ENCODE results near the gene CCDC51.

Gene CCDC51

GRCh38 chr3:48472673-48472922, 32.7 kb upstream of the CCDC51 start:
- Histone ChIP-seq H3K4me3 (ENCODE audit: low read depth, low read length) (peak overlapping the region; percentile 90), H3K27ac (peak overlapping the region; percentile 88), H3K27me3 (replicated peaks) (no peaks in the 10 kb centered on the region), H3K36me3 (replicated peaks) (peaks cover 20% of the 10 kb centered on the region)
- peak; percentile 25 for TF ChIP-seq CTCF (IDR thresholded peaks at IDR 0.05; ENCODE audit: low read depth, low read length, missing control alignments)
- no peak for DNase-seq
- in situ Hi-C loops (cut with HindIII; ENCODE audit: low pct_ligation_motif_present, low sequenced_read_pairs): no loop called here

- H3K27me3 ChIP-seq (replicated peaks): no peaks in the 10 kb centered on the region
- no peak overlapping the region for H3K4me3 ChIP-seq (ENCODE audit: low read depth, low read length)
- DNase-seq: no peak
- no peak for TF ChIP-seq CTCF (IDR thresholded peaks at IDR 0.05; ENCODE audit: low read depth, low read length, missing control alignments)
- no peak overlapping the region for H3K27ac ChIP-seq
- H3K36me3 ChIP-seq (replicated peaks): peaks cover 30% of the 10 kb centered on the region
- in situ Hi-C loops (cut with HindIII; ENCODE audit: low pct_ligation_motif_present, low sequenced_read_pairs): no loop called here
These were observed 30.4 kb upstream of the CCDC51 start for GRCh38 chr3:48470286-48470685.

GRCh38 chr3:48469046-48469915, 29.4 kb upstream of the CCDC51 start:
- in situ Hi-C loops (cut with HindIII; ENCODE audit: low pct_ligation_motif_present, low sequenced_read_pairs): no loop called here
- DNase-seq: no peak
- Histone ChIP-seq H3K36me3 (replicated peaks) (peaks cover 30% of the 10 kb centered on the region), H3K4me3 (ENCODE audit: low read depth, low read length) (no peak overlapping the region), H3K27me3 (replicated peaks) (no peaks in the 10 kb centered on the region), H3K27ac (no peak overlapping the region)
- no peak for TF ChIP-seq CTCF (IDR thresholded peaks at IDR 0.05; ENCODE audit: low read depth, low read length, missing control alignments)

DNA sequence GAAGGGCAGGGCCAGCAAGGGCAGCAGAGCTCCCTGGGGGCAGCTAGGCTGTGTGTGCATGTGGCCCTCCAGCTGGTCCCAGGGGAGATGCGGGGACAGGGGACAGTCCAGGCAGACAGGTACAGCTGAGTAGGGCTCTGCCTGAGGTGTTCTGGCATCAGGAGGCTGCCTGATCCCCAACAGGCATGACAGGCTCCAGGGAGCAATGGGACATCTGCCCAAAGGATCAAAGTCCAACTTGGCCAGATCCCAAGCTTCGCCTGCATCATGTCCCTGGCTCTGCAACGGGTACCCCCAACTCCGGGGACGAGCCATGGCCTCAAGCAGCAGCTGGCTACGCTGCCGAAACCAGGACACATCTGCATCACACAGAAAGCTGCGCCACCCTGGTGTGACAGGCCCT, 28.4 kb upstream of the CCDC51 start:
- no peak overlapping the region for H3K27ac ChIP-seq
- in situ Hi-C loops (cut with HindIII; ENCODE audit: low pct_ligation_motif_present, low sequenced_read_pairs): no loop called here
- no peak for DNase-seq
- no peak for TF ChIP-seq CTCF (IDR thresholded peaks at IDR 0.05; ENCODE audit: low read depth, low read length, missing control alignments)
- no peaks in the 10 kb centered on the region for H3K27me3 ChIP-seq (replicated peaks)
- H3K4me3 ChIP-seq (ENCODE audit: low read depth, low read length): no peak overlapping the region
- peaks cover 30% of the 10 kb centered on the region for H3K36me3 ChIP-seq (replicated peaks)

- no peak for DNase-seq
- Histone ChIP-seq H3K36me3 (replicated peaks) (peaks cover 30% of the 10 kb centered on the region), H3K27me3 (replicated peaks) (no peaks in the 10 kb centered on the region), H3K4me3 (ENCODE audit: low read depth, low read length) (no peak overlapping the region), H3K27ac (no peak overlapping the region)
- in situ Hi-C loops (cut with HindIII; ENCODE audit: low pct_ligation_motif_present, low sequenced_read_pairs): no loop called here
- no peak for TF ChIP-seq CTCF (IDR thresholded peaks at IDR 0.05; ENCODE audit: low read depth, low read length, missing control alignments)
These were observed 27.8 kb upstream of the CCDC51 start for GRCh38 chr3:48467473-48468267.

Measured in brain microvascular endothelial cell (primary cell).